ENCODE data around the gene ESYT3. TPM values are rescaled to one million over a fixed set of nuclear protein-coding genes. Genes with fewer than 3 reads are reported as not detected.

The ESYT3 gene
- total RNA-seq, 3 donors from 2014 or later, result 0.70 to 15.1 (median 1.0) TPM

DNA sequence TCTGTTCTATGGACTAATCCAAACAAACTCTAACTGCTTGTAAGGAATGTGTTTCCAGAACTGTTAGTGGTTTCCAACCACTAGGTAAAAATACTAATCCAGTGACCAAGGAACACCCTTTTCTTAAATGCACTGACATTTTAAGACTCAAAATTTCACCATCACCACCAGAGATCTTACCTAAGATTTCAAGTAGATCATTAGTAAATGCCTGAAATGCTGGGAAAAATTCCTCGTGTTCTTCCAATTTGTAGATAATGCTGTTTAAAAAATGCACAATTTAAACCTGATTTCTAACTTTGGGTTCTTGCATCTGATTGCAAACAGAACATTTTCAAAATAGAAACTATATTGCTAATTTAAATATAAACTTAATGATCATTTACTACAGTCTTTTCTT is 63.4 kb downstream of the ESYT3 start:
- DNase-seq (no peak), ATAC-seq (no peak)
- Histone ChIP-seq H3K36me3 (ENCODE audit: low read depth) (no peaks in the 10 kb centered on the region), H3K4me3 (no peak overlapping the region), H3K4me1 (ENCODE audit: low read depth) (no peaks in the 10 kb centered on the region), H3K9me3 (no peaks in the 10 kb centered on the region)
- TF ChIP-seq, protein P1, sequence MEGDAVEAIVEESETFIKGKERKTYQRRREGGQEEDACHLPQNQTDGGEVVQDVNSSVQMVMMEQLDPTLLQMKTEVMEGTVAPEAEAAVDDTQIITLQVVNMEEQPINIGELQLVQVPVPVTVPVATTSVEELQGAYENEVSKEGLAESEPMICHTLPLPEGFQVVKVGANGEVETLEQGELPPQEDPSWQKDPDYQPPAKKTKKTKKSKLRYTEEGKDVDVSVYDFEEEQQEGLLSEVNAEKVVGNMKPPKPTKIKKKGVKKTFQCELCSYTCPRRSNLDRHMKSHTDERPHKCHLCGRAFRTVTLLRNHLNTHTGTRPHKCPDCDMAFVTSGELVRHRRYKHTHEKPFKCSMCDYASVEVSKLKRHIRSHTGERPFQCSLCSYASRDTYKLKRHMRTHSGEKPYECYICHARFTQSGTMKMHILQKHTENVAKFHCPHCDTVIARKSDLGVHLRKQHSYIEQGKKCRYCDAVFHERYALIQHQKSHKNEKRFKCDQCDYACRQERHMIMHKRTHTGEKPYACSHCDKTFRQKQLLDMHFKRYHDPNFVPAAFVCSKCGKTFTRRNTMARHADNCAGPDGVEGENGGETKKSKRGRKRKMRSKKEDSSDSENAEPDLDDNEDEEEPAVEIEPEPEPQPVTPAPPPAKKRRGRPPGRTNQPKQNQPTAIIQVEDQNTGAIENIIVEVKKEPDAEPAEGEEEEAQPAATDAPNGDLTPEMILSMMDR (IDR thresholded peaks at IDR 0.05), result no peak
- intact Hi-C loops (cut with DNase I, micrococcal nuclease), result no loop called here

DNA sequence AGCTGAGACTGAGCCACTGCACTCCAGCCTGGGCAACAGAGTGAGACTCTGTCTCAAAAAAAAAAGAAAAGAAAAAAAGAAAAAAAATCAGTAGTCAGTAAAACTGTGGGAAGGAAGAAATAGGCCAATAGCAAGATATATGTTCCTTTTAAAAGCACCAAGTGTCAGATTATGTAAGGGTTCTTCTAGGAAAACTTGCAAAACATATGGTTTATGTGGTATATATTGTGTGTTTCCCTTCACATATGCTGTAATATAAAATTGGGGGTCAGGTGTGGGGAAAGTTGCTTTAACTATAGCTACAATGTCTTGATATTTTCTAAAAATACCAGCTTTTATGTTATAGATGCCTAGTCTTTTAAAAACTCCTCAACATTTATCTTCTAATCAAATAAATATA is 64.6 kb downstream of the ESYT3 start:
- ATAC-seq, result no peak
- H3K36me3 ChIP-seq (ENCODE audit: low read depth), result no peaks in the 10 kb centered on the region

DNA sequence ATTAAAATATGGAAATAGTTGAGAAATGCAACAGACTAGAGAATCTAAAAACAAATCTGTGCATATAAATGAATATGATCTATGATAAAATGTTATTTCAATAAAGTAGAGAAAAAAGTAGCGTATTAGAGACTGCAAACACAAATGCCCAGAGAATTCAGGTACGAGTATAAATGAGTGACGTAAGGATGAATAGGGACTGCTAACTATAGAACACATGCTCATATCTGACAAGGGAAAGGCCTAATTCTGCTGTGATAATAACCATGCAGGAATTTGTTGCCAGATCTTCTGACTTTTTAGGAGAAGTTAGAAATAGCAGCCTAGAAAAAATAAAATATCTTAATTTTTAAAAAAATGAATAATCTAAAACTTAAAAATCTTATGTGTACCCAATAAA is 73.1 kb downstream of the ESYT3 start:
- intact Hi-C loops (cut with DNase I, micrococcal nuclease), result no loop called here
- TF ChIP-seq, protein P1 (IDR thresholded peaks at IDR 0.05), result no peak
- Histone ChIP-seq H3K36me3 (ENCODE audit: low read depth) (no peaks in the 10 kb centered on the region), H3K9me3 (no peaks in the 10 kb centered on the region), H3K4me1 (ENCODE audit: low read depth) (no peaks in the 10 kb centered on the region), H3K4me3 (no peak overlapping the region)
- DNase-seq, result no peak
- ATAC-seq, result no peak

More for the DNA sequence above, 64.6 kb downstream of the ESYT3 start:
- intact Hi-C loops (cut with DNase I, micrococcal nuclease), result no loop called here
- DNase-seq, result no peak
- no peak overlapping the region for H3K4me3 ChIP-seq
- no peaks in the 10 kb centered on the region for H3K4me1 ChIP-seq (ENCODE audit: low read depth)
- H3K9me3 ChIP-seq, result no peaks in the 10 kb centered on the region
- TF ChIP-seq, protein P1 (IDR thresholded peaks at IDR 0.05), result no peak

DNA sequence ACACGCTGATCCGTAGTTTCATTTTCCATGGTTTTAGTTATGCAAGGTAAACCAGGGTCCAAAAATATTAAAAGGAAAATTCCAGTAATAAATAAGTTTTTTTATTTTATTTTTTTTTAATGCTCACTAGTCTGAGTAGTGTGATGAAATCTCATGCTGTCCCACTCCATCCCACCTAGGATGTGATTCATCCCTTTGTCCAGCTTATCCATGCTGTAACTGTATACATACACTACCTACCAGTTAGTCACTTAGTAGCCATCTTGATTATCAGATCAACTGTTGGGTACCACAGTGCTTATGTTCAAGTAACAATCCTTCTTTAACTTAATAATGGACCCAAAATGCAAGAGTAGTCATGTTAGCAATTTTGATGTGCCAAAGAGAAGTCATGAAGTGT is 75.2 kb downstream of the ESYT3 start:
- H3K4me3 ChIP-seq, result no peak overlapping the region
- H3K9me3 ChIP-seq, result no peaks in the 10 kb centered on the region
- no peak for DNase-seq
- H3K4me1 ChIP-seq (ENCODE audit: low read depth), result no peaks in the 10 kb centered on the region
- intact Hi-C loops (cut with DNase I, micrococcal nuclease), result no loop called here
- no peaks in the 10 kb centered on the region for H3K36me3 ChIP-seq (ENCODE audit: low read depth)
- TF ChIP-seq, protein P1 (IDR thresholded peaks at IDR 0.05), result no peak
- ATAC-seq, result no peak

DNA sequence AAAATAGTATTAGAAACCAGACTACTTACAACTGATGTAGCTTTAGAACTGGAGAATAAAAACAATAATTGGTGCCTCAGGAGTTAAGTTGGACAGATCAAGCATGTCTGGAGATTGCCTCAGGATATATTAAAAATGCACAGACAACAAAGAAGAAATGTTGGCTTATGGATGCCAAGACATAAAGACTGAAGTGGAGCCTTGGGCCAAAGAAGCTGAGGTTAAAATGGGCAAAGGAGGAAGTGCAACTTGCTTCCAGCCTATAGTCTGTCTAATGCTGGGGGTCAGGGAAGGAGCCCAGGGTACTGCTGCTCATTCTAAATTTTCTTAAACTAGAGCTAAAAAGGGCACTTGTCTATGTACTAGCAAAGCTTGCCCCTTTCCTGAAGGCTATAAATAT is 77.5 kb downstream of the ESYT3 start:
- TF ChIP-seq, protein P1 (IDR thresholded peaks at IDR 0.05), result no peak
- no peak overlapping the region for H3K4me3 ChIP-seq
- no peaks in the 10 kb centered on the region for H3K9me3 ChIP-seq
- H3K36me3 ChIP-seq (ENCODE audit: low read depth), result no peaks in the 10 kb centered on the region
- no peaks in the 10 kb centered on the region for H3K4me1 ChIP-seq (ENCODE audit: low read depth)
- ATAC-seq (no peak), DNase-seq (no peak)
- intact Hi-C loops (cut with DNase I, micrococcal nuclease), result no loop called here

Measured in mucosa of descending colon (tissue), 3 donors.